Endothelial cell of umbilical vein (primary cell): ENCODE measurements around the gene NFYC. TPM values are rescaled to one million over a fixed set of nuclear protein-coding genes. Genes with fewer than 3 reads are reported as not detected.

Experiments
- BruUV-seq: library from RNA; stranded (reverse); fragments of 400-500 nt; replicated peaks from 2 replicates; lab custom pipeline; 2021; lab: Mats Ljungman, UMichigan
- CTCF ChIA-PET: fragments of 300-600, 350-600 bp; sonication (Branson Sonifier 250); formaldehyde crosslinking; loops from one replicate; lab custom pipeline; 2021; ENCODE audit warnings: antibody characterized with exemption, inconsistent platforms; lab: Charles Lee
- POLR2A ChIA-PET: fragments of 300-600, 350-600 bp; sonication (Branson Sonifier 250); formaldehyde crosslinking; loops from one replicate; lab custom pipeline; 2021; ENCODE audit warnings: antibody characterized with exemption, inconsistent platforms; lab: Charles Lee
- DNase-seq: peaks from one replicate; pipeline ENCODE4 v3.0.0-alpha.2; 2011; ENCODE audit warnings: low read depth, low spot score
- FAIRE-seq: peaks from 2 replicates; lab custom pipeline; 2011; peaks lifted over from hg19 to GRCh38; lab: Jason Lieb, UNC
- H2AFZ ChIP-seq: 2 replicates; pipeline ENCODE4 v1.6.0; 2012; ENCODE audit warnings: low read depth, low read length, control low read depth, inconsistent platforms
- H3K27ac ChIP-seq: 2 replicates; pipeline ENCODE4 v1.5.1; 2011; ENCODE audit warnings: low read depth, mild to moderate bottlenecking, control low read depth, low read length, moderate library complexity; ENCODE audit not compliant: insufficient read depth
- H3K27me3 ChIP-seq, 2 experiments: 2 replicates each; pipeline versions ENCODE4 v1.6.0 to v1.6.1; 2011; ENCODE audit warnings: low read length in 2 of 2, mixed read lengths in 1 of 2; ENCODE audit not compliant: control insufficient read depth in 2 of 2, insufficient read depth in 2 of 2
- H3K36me3 ChIP-seq, 2 experiments: 2 replicates in 1 of 2; 3 replicates in 1 of 2; pipeline ENCODE4 v1.5.1; 2011; ENCODE audit warnings: low read length in 2 of 2, mild to moderate bottlenecking in 1 of 2, moderate library complexity in 1 of 2; ENCODE audit not compliant: control insufficient read depth in 2 of 2, insufficient read depth in 2 of 2; ENCODE audit errors: extremely low read depth in 1 of 2
- H3K4me1 ChIP-seq: 3 replicates; pipeline ENCODE4 v1.5.1; 2011; ENCODE audit warnings: mild to moderate bottlenecking, low read length; ENCODE audit not compliant: control insufficient read depth, insufficient read depth; ENCODE audit errors: extremely low read depth
- H3K4me2 ChIP-seq: 2 replicates; pipeline ENCODE4 v1.6.1; 2011; ENCODE audit warnings: low read length, control low read depth, mixed read lengths; ENCODE audit not compliant: insufficient read depth
- H3K4me3 ChIP-seq, 3 experiments: fragments of 200-600 bp in 1 of 3; sonication (generic), shearing (Covaris generic) in 1 of 3; replicated peaks in 1 of 3; 2 replicates each; pipeline ENCODE4 v1.5.1; 2011 to 2016; ENCODE audit warnings: control low read depth in 3 of 3, low read length in 3 of 3, mild to moderate bottlenecking in 2 of 3, inconsistent platforms in 1 of 3, low read depth in 1 of 3, moderate library complexity in 1 of 3; ENCODE audit not compliant: insufficient read depth in 1 of 3
- H3K79me2 ChIP-seq: 2 replicates; pipeline ENCODE4 v1.6.0; 2012; ENCODE audit warnings: low read length, inconsistent platforms; ENCODE audit not compliant: control insufficient read depth, insufficient read depth
- H3K9ac ChIP-seq: replicated peaks from 2 replicates; pipeline ENCODE3; 2011; ENCODE audit warnings: low read length, control low read depth; ENCODE audit not compliant: insufficient read depth; ENCODE audit errors: extremely low read depth
- H3K9me1 ChIP-seq: replicated peaks from 3 replicates; pipeline ENCODE4 v1.6.0; 2011; ENCODE audit warnings: mild to moderate bottlenecking, low read length; ENCODE audit not compliant: control insufficient read depth, insufficient read depth; ENCODE audit errors: extremely low read depth
- H3K9me3 ChIP-seq: replicated peaks from 2 replicates; pipeline ENCODE4 v1.5.1; 2012; ENCODE audit warnings: low read length, inconsistent platforms; ENCODE audit not compliant: control insufficient read depth, insufficient read depth
- H4K20me1 ChIP-seq: replicated peaks from 2 replicates; pipeline ENCODE3; 2011; ENCODE audit warnings: mild to moderate bottlenecking, low read length; ENCODE audit not compliant: control insufficient read depth, insufficient read depth; ENCODE audit errors: extremely low read depth
- CTCF ChIP-seq, 2 donors: IDR thresholded peaks; 1 replicate in 1 of 2; 2 replicates in 1 of 2; pipeline ENCODE4 v1.5.1; 2011; ENCODE audit warnings: low read length in 2 of 2, mild to moderate bottlenecking in 2 of 2, moderate library complexity in 2 of 2, control low read depth in 1 of 2, inconsistent platforms in 1 of 2, low read depth in 1 of 2; ENCODE audit not compliant: insufficient read depth in 1 of 2; ENCODE audit errors: extremely low read depth in 1 of 2
- EZH2 ChIP-seq: IDR thresholded peaks from 2 replicates; pipeline ENCODE4 v1.6.1; 2012; ENCODE audit warnings: borderline replicate concordance, low read depth, mild to moderate bottlenecking, moderate library complexity, low read length, inconsistent platforms; ENCODE audit not compliant: severe bottlenecking
- FOS ChIP-seq: IDR thresholded peaks from 2 replicates; pipeline ENCODE4 v1.6.1; 2011; ENCODE audit warnings: mild to moderate bottlenecking, low read length, moderate library complexity, borderline replicate concordance; ENCODE audit not compliant: insufficient read depth
- JUN ChIP-seq: IDR thresholded peaks from 2 replicates; pipeline ENCODE4 v1.6.1; 2011; ENCODE audit warnings: borderline replicate concordance, low read depth; ENCODE audit not compliant: insufficient read length, insufficient read depth
- MYC ChIP-seq: IDR thresholded peaks from one replicate; pipeline ENCODE4 v1.6.1; 2011; ENCODE audit warnings: mild to moderate bottlenecking, low read depth, low read length
- POLR2AphosphoS5 ChIP-seq: IDR thresholded peaks from 2 replicates; pipeline ENCODE4 v1.6.1; 2012; ENCODE audit warnings: low read depth, mild to moderate bottlenecking, control low read depth, low read length, moderate library complexity; ENCODE audit not compliant: insufficient read depth
- dilution Hi-C: fragments of 300-500 bp; cut with MboI; formaldehyde crosslinking; loops from one replicate; pipeline ENCODE4 v1.15.0; 2019; ENCODE audit warnings: low sequenced_read_pairs; ENCODE audit not compliant: extremely low pct_ligation_motif_present
- intact Hi-C: fragments of 100-400 bp; cut with micrococcal nuclease; formaldehyde crosslinking; loops from one replicate; pipeline ENCODE4 v1.10.0; 2022
- polyA plus RNA-seq, 4 experiments: library from polyadenylated mRNA; depleted of rRNA in 3 of 4; stranded (reverse) in 3 of 4; unstranded in 1 of 4; fragments of >200 nt; gene quantifications; 2 replicates each; pipeline versions ENCODE4 v1.2.1 to v1.2.3, GENCODE V29; 2011 to 2012; ENCODE audit warnings: missing spikeins in 1 of 4
- total RNA-seq: library from RNA; stranded (reverse); gene quantifications from 2 replicates; pipeline ENCODE4 v1.2.3, GENCODE V29; 2021

NFYC gene
- total and polyA plus RNA-seq, 2 donors (not counting 3 experiments of a cell fraction or from before 2014, with no cell fraction given), result 51.1 to 81.7 TPM

GRCh38 chr1:40753142-40753882, 61.8 kb downstream of the NFYC start:
- Histone ChIP-seq H3K36me3 (peaks cover 0 to 28% of the 10 kb centered on the region in 2 experiments), H2AFZ (no peak overlapping the region), H3K4me2 (no peak overlapping the region), H3K4me3 (no peak overlapping the region), H3K79me2 (no peaks in the 10 kb centered on the region), H3K27me3 (no peaks in the 10 kb centered on the region), H4K20me1 (no peaks in the 10 kb centered on the region), H3K4me1 (no peaks in the 10 kb centered on the region), H3K9ac (no peak overlapping the region), H3K9me1 (no peaks in the 10 kb centered on the region), H3K27ac (no peak overlapping the region), H3K9me3 (no peaks in the 10 kb centered on the region)
- FAIRE-seq (no peak), DNase-seq (no peak)
- dilution Hi-C loops, result no loop called here
- CTCF ChIA-PET, result interaction anchor here (1.1 to 1.9 kb wide), 3 partner anchors 11 to 31 kb away, joined by 3 to 13 read pairs (median 5); no protein-coding TSS in a partner anchor
- intact Hi-C loops, result no loop called here
- no TSS peak for BruUV-seq
- TF ChIP-seq POLR2AphosphoS5, result no peak
- POLR2A ChIA-PET, result no interaction called here

GRCh38 chr1:40754201-40754600, 62.7 kb downstream of the NFYC start:
- dilution Hi-C loops, result no loop called here
- H3K9ac ChIP-seq, result no peak overlapping the region

More at GRCh38 chr1:40754201-40754600, 62.7 kb downstream of the NFYC start:
- intact Hi-C loops, result no loop called here
- FAIRE-seq (no peak), DNase-seq (no peak)
- Histone ChIP-seq H3K9me1 (no peaks in the 10 kb centered on the region), H2AFZ (no peak overlapping the region), H3K27me3 (no peaks in the 10 kb centered on the region), H3K4me1 (no peaks in the 10 kb centered on the region), H3K9me3 (no peaks in the 10 kb centered on the region), H3K79me2 (no peaks in the 10 kb centered on the region), H3K4me3 (no peak overlapping the region), H4K20me1 (no peaks in the 10 kb centered on the region), H3K27ac (no peak overlapping the region), H3K36me3 (peaks cover 0 to 28% of the 10 kb centered on the region in 2 experiments), H3K4me2 (no peak overlapping the region)
- ChIA-PET POLR2A (no interaction called here), CTCF (interaction anchor here (1.6 to 1.9 kb wide), 2 partner anchors 20 to 32 kb away, joined by 3 to 13 read pairs; no protein-coding TSS in a partner anchor)
- no TSS peak for BruUV-seq
- TF ChIP-seq MYC (no peak), FOS (no peak), EZH2 (no peak), JUN (no peak), CTCF (IDR thresholded peaks at IDR 0.05; ENCODE audit: extremely low read depth in 1 of 2, insufficient read depth in 1 of 2, low read depth in 1 of 2, low read length in 2 of 2) (no peak)
